Upper lobe of right lung (tissue), 1 donor: ENCODE measurements around the gene GBF1. TPM values are rescaled to one million over a fixed set of nuclear protein-coding genes. Genes with fewer than 3 reads are reported as not detected.

ENCODE experiments used
- ATAC-seq: fragments of 200-7000 bp; cut with Tn5 transposase; one replicate; pipeline ENCODE4 v1.9.1; 2020; ENCODE audit warnings: mild to moderate bottlenecking, moderate library complexity
- DNase-seq: peaks from one replicate; pipeline ENCODE4 v3.0.0-alpha.2; 2020
- H3K27ac ChIP-seq: fragments of 200-600 bp; one replicate; pipeline ENCODE4 v1.8.0; 2022
- H3K27me3 ChIP-seq: fragments of 200-600 bp; one replicate; pipeline ENCODE4 v1.8.0; 2022; ENCODE audit warnings: mild to moderate bottlenecking
- H3K36me3 ChIP-seq: fragments of 200-600 bp; one replicate; pipeline ENCODE4 v1.8.0; 2022
- H3K4me1 ChIP-seq: fragments of 200-600 bp; one replicate; pipeline ENCODE4 v1.8.0; 2022
- H3K4me3 ChIP-seq: fragments of 200-600 bp; one replicate; pipeline ENCODE4 v1.8.0; 2022; ENCODE audit warnings: mild to moderate bottlenecking
- H3K9me3 ChIP-seq: fragments of 200-600 bp; one replicate; pipeline ENCODE4 v1.8.0; 2022
- intact Hi-C: fragments of 100-400 bp; cut with DNase I; formaldehyde crosslinking; loops from one replicate; pipeline ENCODE4 v1.11.0; 2022
- total RNA-seq: library from RNA; stranded (reverse); fragmentation: NEBNext Ultra II Directional; extraction: Animal tissue kit (Norgen Biotek cat#: 25700); gene quantifications from one replicate; pipeline ENCODE4 v1.2.1, GENCODE V29; 2021
- TF ChIP-seq, protein P1 (sequence below): fragments of 200-600 bp; IDR thresholded peaks from one replicate; pipeline ENCODE4 v1.8.0; 2022; ENCODE audit warnings: antibody characterized with exemption
- donor health status: DM: no; HTN: yes; CAD: no; lungs with severe emphysema.

GBF1 gene
- total RNA-seq, 1 donor from 2014 or later, result 38.5 TPM

DNA sequence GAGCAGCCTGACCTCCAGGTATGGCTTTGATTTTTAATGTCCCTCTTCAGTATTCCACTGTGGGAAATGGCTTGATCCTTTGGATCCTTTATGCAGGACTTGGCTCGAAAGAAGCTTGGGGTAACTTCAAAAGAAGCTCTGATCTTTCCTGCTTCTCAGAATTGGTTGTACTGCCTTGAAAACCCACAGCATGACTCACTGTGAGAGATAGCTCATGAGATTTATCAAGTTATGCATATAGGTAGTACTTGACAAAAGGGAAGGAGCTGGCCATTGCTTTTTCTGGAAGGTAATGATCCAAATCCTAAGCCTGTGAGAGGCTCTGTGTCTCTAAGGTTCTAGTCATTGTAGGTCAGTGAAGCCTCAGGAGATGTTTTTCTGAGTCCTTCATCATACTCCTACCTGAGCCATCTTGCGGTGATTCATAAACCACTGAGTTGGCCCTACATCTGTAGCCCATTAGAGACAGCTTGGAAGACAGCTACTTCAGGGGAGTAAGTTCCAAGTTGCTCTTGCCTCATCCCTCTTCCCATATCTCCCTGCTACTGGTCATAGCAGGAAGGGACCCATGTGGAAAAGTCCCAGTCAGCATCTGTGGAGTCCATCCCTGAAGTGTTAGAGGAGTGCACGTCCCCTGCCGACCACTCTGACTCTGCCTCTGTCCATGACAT, 113.5 kb downstream of the GBF1 start:
- Histone ChIP-seq H3K4me1 (no peaks in the 10 kb centered on the region), H3K9me3 (no peaks in the 10 kb centered on the region), H3K27ac (no peak overlapping the region), H3K27me3 (no peaks in the 10 kb centered on the region), H3K36me3 (peaks cover 89% of the 10 kb centered on the region), H3K4me3 (no peak overlapping the region)
- DNase-seq, result no peak
- TF ChIP-seq, protein P1, sequence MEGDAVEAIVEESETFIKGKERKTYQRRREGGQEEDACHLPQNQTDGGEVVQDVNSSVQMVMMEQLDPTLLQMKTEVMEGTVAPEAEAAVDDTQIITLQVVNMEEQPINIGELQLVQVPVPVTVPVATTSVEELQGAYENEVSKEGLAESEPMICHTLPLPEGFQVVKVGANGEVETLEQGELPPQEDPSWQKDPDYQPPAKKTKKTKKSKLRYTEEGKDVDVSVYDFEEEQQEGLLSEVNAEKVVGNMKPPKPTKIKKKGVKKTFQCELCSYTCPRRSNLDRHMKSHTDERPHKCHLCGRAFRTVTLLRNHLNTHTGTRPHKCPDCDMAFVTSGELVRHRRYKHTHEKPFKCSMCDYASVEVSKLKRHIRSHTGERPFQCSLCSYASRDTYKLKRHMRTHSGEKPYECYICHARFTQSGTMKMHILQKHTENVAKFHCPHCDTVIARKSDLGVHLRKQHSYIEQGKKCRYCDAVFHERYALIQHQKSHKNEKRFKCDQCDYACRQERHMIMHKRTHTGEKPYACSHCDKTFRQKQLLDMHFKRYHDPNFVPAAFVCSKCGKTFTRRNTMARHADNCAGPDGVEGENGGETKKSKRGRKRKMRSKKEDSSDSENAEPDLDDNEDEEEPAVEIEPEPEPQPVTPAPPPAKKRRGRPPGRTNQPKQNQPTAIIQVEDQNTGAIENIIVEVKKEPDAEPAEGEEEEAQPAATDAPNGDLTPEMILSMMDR, result no peak
- intact Hi-C loops, result loop anchor here (10.0 kb wide), 1 partner anchor 194 kb away; no protein-coding TSS in a partner anchor
- ATAC-seq, result no peak

DNA sequence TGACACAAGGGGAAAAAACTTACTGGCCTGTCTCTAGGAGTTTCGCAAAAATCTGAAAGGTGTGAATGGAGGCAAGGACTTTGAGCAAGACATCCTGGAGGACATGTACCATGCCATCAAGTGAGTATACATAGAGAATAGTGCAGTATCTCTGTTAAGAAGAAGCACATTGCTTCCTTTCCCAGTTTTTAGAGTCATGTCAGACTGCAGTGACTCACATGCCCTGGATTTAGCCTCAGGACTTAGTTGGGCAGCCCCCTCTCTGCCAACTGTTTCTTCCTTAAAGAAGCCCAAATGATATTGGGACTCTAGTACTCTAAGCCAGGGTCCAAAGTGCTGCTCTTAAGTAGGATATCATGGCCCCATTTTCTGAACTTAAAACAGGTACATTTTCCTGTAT, 122.1 kb downstream of the GBF1 start:
- TF ChIP-seq, protein P1, result no peak
- Histone ChIP-seq H3K27me3 (no peaks in the 10 kb centered on the region), H3K27ac (no peak overlapping the region), H3K4me1 (no peaks in the 10 kb centered on the region), H3K9me3 (no peaks in the 10 kb centered on the region), H3K36me3 (peaks cover 97% of the 10 kb centered on the region), H3K4me3 (no peak overlapping the region)
- intact Hi-C loops, result no loop called here
- ATAC-seq (no peak), DNase-seq (no peak)

- no peak overlapping the region for H3K27ac ChIP-seq
- H3K27me3 ChIP-seq, result no peaks in the 10 kb centered on the region
- TF ChIP-seq, protein P1, result no peak
- DNase-seq, result no peak
- no peak overlapping the region for H3K4me3 ChIP-seq
- peak; percentile 88 for ATAC-seq
- no peaks in the 10 kb centered on the region for H3K9me3 ChIP-seq
- intact Hi-C loops, result no loop called here
- peaks cover 97% of the 10 kb centered on the region for H3K36me3 ChIP-seq
- H3K4me1 ChIP-seq, result no peaks in the 10 kb centered on the region
Measured at GRCh38 chr10:102368077-102368476, 122.7 kb downstream of the GBF1 start.

- TF ChIP-seq, protein P1, result no peak
- DNase-seq (no peak), ATAC-seq (no peak)
- Histone ChIP-seq H3K4me1 (no peaks in the 10 kb centered on the region), H3K27me3 (no peaks in the 10 kb centered on the region), H3K9me3 (no peaks in the 10 kb centered on the region), H3K36me3 (peaks cover 100% of the 10 kb centered on the region), H3K27ac (no peak overlapping the region), H3K4me3 (no peak overlapping the region)
- intact Hi-C loops, result no loop called here
Measured at GRCh38 chr10:102371295-102371694, 126.0 kb downstream of the GBF1 start.

- Histone ChIP-seq H3K27ac (no peak overlapping the region), H3K27me3 (no peaks in the 10 kb centered on the region), H3K36me3 (peaks cover 100% of the 10 kb centered on the region), H3K4me3 (no peak overlapping the region), H3K4me1 (no peaks in the 10 kb centered on the region), H3K9me3 (no peaks in the 10 kb centered on the region)
- DNase-seq, result no peak
- intact Hi-C loops, result no loop called here
- peak; percentile 33 for ATAC-seq
- TF ChIP-seq, protein P1, result no peak
Measured at GRCh38 chr10:102375250-102375649, 129.9 kb downstream of the GBF1 start.
